CD14-positive monocyte (primary cell): Measurements from ENCODE around the gene CSH1. TPM values are rescaled to one million over a fixed set of nuclear protein-coding genes. Genes with fewer than 3 reads are reported as not detected.
"Not testable (repeated sequence)": the region's sequence is repeated elsewhere in the genome, so short reads cannot be mapped to it uniquely, and the experiment has no call there.

Source experiments
- DNase-seq, 3 donors: peaks; one replicate each; pipeline ENCODE4 v3.0.0-alpha.2; 2011 to 2022
- H2AFZ ChIP-seq: 2 replicates; pipeline ENCODE4 v1.6.0; 2012; ENCODE audit warnings: mild to moderate bottlenecking, low read depth, low read length, inconsistent platforms; ENCODE audit not compliant: insufficient read depth, poor library complexity, severe bottlenecking
- H3K27ac ChIP-seq, 2 donors: 1 replicate in 1 of 2; 2 replicates in 1 of 2; pipeline ENCODE4 v1.5.1; 2012 to 2013; ENCODE audit warnings: low read length in 2 of 2, control low read depth in 1 of 2, inconsistent platforms in 1 of 2, low read depth in 1 of 2, mild to moderate bottlenecking in 1 of 2
- H3K27me3 ChIP-seq, 2 donors: one replicate each; pipeline versions ENCODE4 v1.6.0 to v1.6.1; 2011 to 2013; ENCODE audit warnings: low read length in 2 of 2; ENCODE audit not compliant: control insufficient read depth in 2 of 2, insufficient read depth in 2 of 2
- H3K36me3 ChIP-seq, 2 donors: replicated peaks in 1 of 2; 1 replicate in 1 of 2; 2 replicates in 1 of 2; pipeline versions ENCODE4 v1.5.1 to v1.6.1; 2012 to 2013; ENCODE audit warnings: low read length in 2 of 2, control low read depth in 1 of 2, inconsistent platforms in 1 of 2, mild to moderate bottlenecking in 1 of 2; ENCODE audit not compliant: insufficient read depth in 2 of 2, control insufficient read depth in 1 of 2
- H3K4me1 ChIP-seq, 2 donors: 1 replicate in 1 of 2; 2 replicates in 1 of 2; pipeline versions ENCODE4 v1.5.1 to v1.6.1; 2012 to 2013; ENCODE audit warnings: low read length in 2 of 2, control low read depth in 1 of 2, inconsistent platforms in 1 of 2, mild to moderate bottlenecking in 1 of 2, moderate library complexity in 1 of 2; ENCODE audit not compliant: insufficient read depth in 2 of 2, control insufficient read depth in 1 of 2
- H3K4me2 ChIP-seq: replicated peaks from 2 replicates; pipeline ENCODE3; 2012; ENCODE audit warnings: low read length, moderate library complexity, mild to moderate bottlenecking; ENCODE audit not compliant: poor library complexity, severe bottlenecking; ENCODE audit errors: extremely low read depth
- H3K4me3 ChIP-seq, 3 experiments: fragments of 200-600 bp in 1 of 3; sonication (generic) in 1 of 3; replicated peaks in 1 of 3; 1 replicate in 2 of 3; 2 replicates in 1 of 3; pipeline ENCODE4 v1.5.1; 2011 to 2013; ENCODE audit warnings: low read length in 3 of 3, mild to moderate bottlenecking in 3 of 3, control low read depth in 2 of 3, low read depth in 2 of 3, inconsistent platforms in 1 of 3, moderate library complexity in 1 of 3
- H3K79me2 ChIP-seq: 2 replicates; pipeline ENCODE4 v1.6.0; 2012; ENCODE audit warnings: mild to moderate bottlenecking, control low read depth, inconsistent platforms, low read length, moderate library complexity; ENCODE audit not compliant: insufficient read depth
- H3K9ac ChIP-seq: 2 replicates; pipeline ENCODE4 v1.6.0; 2017; ENCODE audit warnings: low read length, mild to moderate bottlenecking; ENCODE audit not compliant: insufficient read depth, poor library complexity, severe bottlenecking
- H3K9me3 ChIP-seq, 2 donors: replicated peaks in 1 of 2; 1 replicate in 1 of 2; 2 replicates in 1 of 2; pipeline versions ENCODE4 v1.5.1 to v1.6.1; 2012 to 2013; ENCODE audit warnings: low read length in 2 of 2, control low read depth in 1 of 2; ENCODE audit not compliant: control insufficient read depth in 1 of 2, insufficient read depth in 1 of 2
- H4K20me1 ChIP-seq: 2 replicates; pipeline ENCODE4 v1.6.0; 2012; ENCODE audit warnings: mild to moderate bottlenecking, low read length, control low read depth, moderate library complexity; ENCODE audit not compliant: insufficient read depth
- H3K27ac Mint-ChIP-seq, 7 donors: one replicate each; pipeline ENCODE4 v1.8.0; 2020; ENCODE audit warnings: mild to moderate bottlenecking in 7 of 7, mixed read lengths in 7 of 7, moderate library complexity in 6 of 7, inconsistent platforms in 2 of 7
- H3K27me3 Mint-ChIP-seq, 3 donors: one replicate each; pipeline ENCODE4 v1.8.0; 2021 to 2022; ENCODE audit warnings: low read depth in 3 of 3, mild to moderate bottlenecking in 3 of 3, mixed read lengths in 3 of 3, moderate library complexity in 3 of 3, inconsistent platforms in 1 of 3
- H3K36me3 Mint-ChIP-seq, 2 donors: one replicate each; pipeline ENCODE4 v1.8.0; 2020; ENCODE audit warnings: mixed read lengths in 2 of 2, inconsistent platforms in 1 of 2, mild to moderate bottlenecking in 1 of 2
- H3K4me1 Mint-ChIP-seq: one replicate; pipeline ENCODE4 v1.8.0; 2020; ENCODE audit warnings: mild to moderate bottlenecking, mixed read lengths
- H3K4me3 Mint-ChIP-seq, 2 donors: one replicate each; pipeline ENCODE4 v1.8.0; 2020; ENCODE audit warnings: mild to moderate bottlenecking in 2 of 2, mixed read lengths in 2 of 2, moderate library complexity in 1 of 2
- H3K9me3 Mint-ChIP-seq, 7 donors: one replicate each; pipeline ENCODE4 v1.8.0; 2020 to 2022; ENCODE audit warnings: mixed read lengths in 7 of 7, mild to moderate bottlenecking in 6 of 7, moderate library complexity in 6 of 7, inconsistent platforms in 2 of 7
- CTCF ChIP-seq: fragments of 200-600 bp; IDR thresholded peaks from one replicate; pipeline ENCODE4 v1.8.0; 2022; ENCODE audit warnings: antibody characterized with exemption, mild to moderate bottlenecking
- WGBS: methylation state at CpG from one replicate; pipeline ENCODE4 v1.1.5; 2013; ENCODE audit warnings: missing lambda C conversion rate; ENCODE audit not compliant: insufficient coverage; 5-methylcytosine and 5-hydroxymethylcytosine counted together
- intact Hi-C, 2 donors: fragments of 100-400 bp; cut with micrococcal nuclease; formaldehyde crosslinking; loops; one replicate each; pipeline versions ENCODE4 v1.15.0 to v1.15.1; 2023
- polyA plus RNA-seq, 3 donors: library from polyadenylated mRNA; depleted of rRNA in 1 of 3; unstranded in 2 of 3; stranded (reverse) in 1 of 3; fragments of 300-500 nt in 2 of 3; fragments of >200 nt in 1 of 3; fragmentation: Illumina TruSeq in 2 of 3; gene quantifications; 1 replicate in 2 of 3; 2 replicates in 1 of 3; pipeline ENCODE4 v1.2.3, GENCODE V29; 2012 to 2021

The CSH1 gene
- polyA plus RNA-seq, 3 donors, result not detected

- Histone ChIP-seq H3K4me2 (no peak overlapping the region), H3K27ac (no peak overlapping the region), H2AFZ (no peak overlapping the region), H3K36me3 (no peaks in the 10 kb centered on the region), H3K27me3 (no peaks in the 10 kb centered on the region), H3K9ac (no peak overlapping the region), H3K4me1 (peaks cover 0 to 5% of the 10 kb centered on the region in 2 donors), H3K4me3 (no peak overlapping the region), H4K20me1 (no peaks in the 10 kb centered on the region), H3K9me3 (no peaks in the 10 kb centered on the region), H3K79me2 (no peaks in the 10 kb centered on the region)
- whole genome bisulfite sequencing, result 97% methylated on average over 5 of the region's 10 CpGs
- H3K36me3 Mint-ChIP-seq, result no peaks in the 10 kb centered on the region
- intact Hi-C loops, result loop anchor here (2.0 to 10.0 kb wide), 5 partner anchors 28 to 214 kb away; partner anchors contain the start of genes ERN1 (in 1 of the 2) and ICAM2 (in 1 of the 2)
- peaks cover 24% of the 10 kb centered on the region for H3K4me1 Mint-ChIP-seq
- no peak for DNase-seq
- no peaks in the 10 kb centered on the region for H3K9me3 Mint-ChIP-seq
- H3K27me3 Mint-ChIP-seq, result peaks cover 2 to 9% (median 4%) of the 10 kb centered on the region in 3 donors
- no peak overlapping the region for H3K27ac Mint-ChIP-seq
- no peak for TF ChIP-seq CTCF
- H3K4me3 Mint-ChIP-seq, result no peak overlapping the region
These were observed 21.9 kb upstream of the CSH1 start for GRCh38 chr17:63918305-63918704.

GRCh38 chr17:63917646-63918045 is 21.3 kb upstream of the CSH1 start:
- no peak for TF ChIP-seq CTCF
- no peaks in the 10 kb centered on the region for H3K9me3 Mint-ChIP-seq
- Histone ChIP-seq H3K4me1 (peaks cover 0 to 5% of the 10 kb centered on the region in 2 donors), H3K9ac (no peak overlapping the region), H3K27me3 (no peaks in the 10 kb centered on the region), H3K9me3 (no peaks in the 10 kb centered on the region), H3K36me3 (no peaks in the 10 kb centered on the region), H3K4me2 (no peak overlapping the region), H3K79me2 (no peaks in the 10 kb centered on the region), H2AFZ (no peak overlapping the region), H4K20me1 (no peaks in the 10 kb centered on the region), H3K27ac (no peak overlapping the region), H3K4me3 (no peak overlapping the region)
- H3K4me1 Mint-ChIP-seq, result peaks cover 22% of the 10 kb centered on the region
- 95% methylated on average over 12 of the region's 13 CpGs for WGBS
- no peak overlapping the region for H3K4me3 Mint-ChIP-seq
- no peak overlapping the region for H3K27ac Mint-ChIP-seq
- H3K36me3 Mint-ChIP-seq, result no peaks in the 10 kb centered on the region
- H3K27me3 Mint-ChIP-seq, result peaks cover 2 to 9% (median 4%) of the 10 kb centered on the region in 3 donors
- no peak for DNase-seq
- intact Hi-C loops, result loop anchor here (2.0 to 10.0 kb wide), 5 partner anchors 29 to 215 kb away; partner anchors contain the start of genes ERN1 (in 1 of the 2) and ICAM2 (in 1 of the 2)

- not testable (repeated sequence) for DNase-seq, H3K4me1 ChIP-seq, H3K27ac Mint-ChIP-seq, H3K27ac ChIP-seq, H4K20me1 ChIP-seq, H3K36me3 ChIP-seq, H3K79me2 ChIP-seq, H3K4me3 Mint-ChIP-seq, H3K4me2 ChIP-seq, H3K27me3 ChIP-seq, H3K4me3 ChIP-seq, H3K9me3 Mint-ChIP-seq, H3K9ac ChIP-seq, H3K36me3 Mint-ChIP-seq, H3K9me3 ChIP-seq, H2AFZ ChIP-seq
- Mint-ChIP-seq H3K4me1 (peaks cover 17% of the 10 kb centered on the region), H3K27me3 (peaks cover 2 to 11% (median 4%) of the 10 kb centered on the region in 3 donors)
- intact Hi-C loops, result loop anchor here (5.0 to 10.0 kb wide), 3 partner anchors 108 to 215 kb away; partner anchors contain the start of genes ERN1 (in 1 of the 2) and ICAM2 (in 1 of the 2)
- no CpG with 5 or more reads among the region's 11 CpGs for WGBS
These were observed 20.8 kb upstream of the CSH1 start for GRCh38 chr17:63917206-63917605.
